Astrocyte of the spinal cord (primary cell): ENCODE measurements around the gene OR4D1.
A peak's percentile ranks its signal among the peaks of the same experiment; 100 is the strongest.

Experiments
- DNase-seq: peaks from one replicate; pipeline ENCODE4 v3.0.0; 2011; ENCODE audit warnings: low read depth, low spot score
- H3K4me3 ChIP-seq: 2 replicates; pipeline ENCODE4 v1.5.1; 2011; ENCODE audit warnings: low read depth, mild to moderate bottlenecking, low read length, moderate library complexity
- in situ Hi-C: cut with HindIII; loops from 2 replicates; pipeline ENCODE4 v1.10.0; 2017; ENCODE audit warnings: low sequenced_read_pairs
- TF ChIP-seq, protein P1 (sequence below): IDR thresholded peaks from 2 replicates; pipeline ENCODE4 v1.5.1; 2012; ENCODE audit warnings: low read depth, mild to moderate bottlenecking, low read length, inconsistent platforms

Gene OR4D1

DNA sequence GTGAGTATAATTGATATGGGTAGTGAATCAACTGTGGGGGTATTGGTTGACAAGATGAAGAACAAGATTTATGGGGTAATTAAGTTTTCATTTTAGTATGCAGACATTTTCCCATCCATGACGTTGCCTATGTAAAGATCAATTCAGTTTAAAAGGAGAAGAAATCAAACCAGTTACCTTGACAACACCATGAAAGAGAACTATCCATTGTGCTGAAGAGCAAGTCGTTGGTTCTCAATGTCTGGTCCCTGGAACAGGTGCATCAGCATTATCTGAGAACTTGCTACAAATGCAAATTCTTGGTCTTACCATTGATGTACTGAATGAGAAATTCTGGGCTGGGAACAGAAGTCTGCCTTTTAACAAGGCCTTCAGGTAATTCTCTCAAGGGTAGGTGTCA, 17.8 kb downstream of the OR4D1 start:
- TF ChIP-seq, protein P1, sequence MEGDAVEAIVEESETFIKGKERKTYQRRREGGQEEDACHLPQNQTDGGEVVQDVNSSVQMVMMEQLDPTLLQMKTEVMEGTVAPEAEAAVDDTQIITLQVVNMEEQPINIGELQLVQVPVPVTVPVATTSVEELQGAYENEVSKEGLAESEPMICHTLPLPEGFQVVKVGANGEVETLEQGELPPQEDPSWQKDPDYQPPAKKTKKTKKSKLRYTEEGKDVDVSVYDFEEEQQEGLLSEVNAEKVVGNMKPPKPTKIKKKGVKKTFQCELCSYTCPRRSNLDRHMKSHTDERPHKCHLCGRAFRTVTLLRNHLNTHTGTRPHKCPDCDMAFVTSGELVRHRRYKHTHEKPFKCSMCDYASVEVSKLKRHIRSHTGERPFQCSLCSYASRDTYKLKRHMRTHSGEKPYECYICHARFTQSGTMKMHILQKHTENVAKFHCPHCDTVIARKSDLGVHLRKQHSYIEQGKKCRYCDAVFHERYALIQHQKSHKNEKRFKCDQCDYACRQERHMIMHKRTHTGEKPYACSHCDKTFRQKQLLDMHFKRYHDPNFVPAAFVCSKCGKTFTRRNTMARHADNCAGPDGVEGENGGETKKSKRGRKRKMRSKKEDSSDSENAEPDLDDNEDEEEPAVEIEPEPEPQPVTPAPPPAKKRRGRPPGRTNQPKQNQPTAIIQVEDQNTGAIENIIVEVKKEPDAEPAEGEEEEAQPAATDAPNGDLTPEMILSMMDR: no peak
- H3K4me3 ChIP-seq: no peak overlapping the region
- no peak for DNase-seq
- in situ Hi-C loops: no loop called here

DNA sequence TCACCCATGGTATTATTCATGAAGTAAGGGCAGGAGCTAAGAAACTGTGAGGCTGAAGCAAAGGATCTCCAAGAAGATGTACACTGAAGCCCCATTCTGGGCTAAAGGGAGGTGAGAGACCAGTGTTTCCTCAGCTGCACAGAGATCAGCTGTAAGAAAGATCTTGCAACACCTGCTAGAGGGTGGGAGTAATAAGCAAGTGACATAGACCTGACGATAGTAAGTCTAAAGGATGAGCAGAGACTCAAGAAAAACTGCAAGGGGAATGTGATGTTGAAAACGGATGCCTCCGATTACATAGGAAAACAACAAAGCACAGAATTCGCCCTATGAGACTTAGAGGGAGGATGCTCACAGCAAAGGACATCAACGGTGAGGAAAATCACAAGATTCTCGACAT, 18.5 kb downstream of the OR4D1 start, which contains the start of gene OR4D2:
TSS of gene OR4D2 (plus strand) at position 301 of the 400 bp plus-strand sequence. CDS start 2,674 bp downstream, outside the sequence.
- in situ Hi-C loops: no loop called here

DNA sequence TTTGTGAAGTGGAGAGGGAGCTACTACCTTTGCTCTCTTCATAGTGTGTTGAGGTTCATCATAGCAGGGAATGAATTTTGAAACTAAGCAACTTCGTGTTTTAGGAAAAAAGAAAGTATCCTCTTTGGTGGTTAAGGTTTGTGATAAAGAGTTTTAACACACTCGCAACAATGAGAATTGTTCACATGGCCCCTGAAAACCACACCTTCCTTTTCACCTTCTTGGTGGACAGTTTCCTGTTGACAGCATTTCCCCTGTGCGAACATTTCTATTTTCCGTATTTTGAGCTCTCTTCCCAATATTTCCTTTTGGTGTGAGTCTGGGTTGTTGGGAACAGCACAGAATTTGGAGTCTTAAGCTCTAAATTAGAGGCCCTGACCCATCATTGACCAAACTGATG, 22.4 kb downstream of the OR4D1 start:
- DNase-seq: no peak
- no peak overlapping the region for H3K4me3 ChIP-seq
- TF ChIP-seq, protein P1: no peak
- in situ Hi-C loops: no loop called here

More for the DNA sequence above, 18.5 kb downstream of the OR4D1 start, which contains the start of gene OR4D2:
- TF ChIP-seq, protein P1: no peak
- DNase-seq: no peak
- no peak within 1 kb of the TSS for H3K4me3 ChIP-seq

DNA sequence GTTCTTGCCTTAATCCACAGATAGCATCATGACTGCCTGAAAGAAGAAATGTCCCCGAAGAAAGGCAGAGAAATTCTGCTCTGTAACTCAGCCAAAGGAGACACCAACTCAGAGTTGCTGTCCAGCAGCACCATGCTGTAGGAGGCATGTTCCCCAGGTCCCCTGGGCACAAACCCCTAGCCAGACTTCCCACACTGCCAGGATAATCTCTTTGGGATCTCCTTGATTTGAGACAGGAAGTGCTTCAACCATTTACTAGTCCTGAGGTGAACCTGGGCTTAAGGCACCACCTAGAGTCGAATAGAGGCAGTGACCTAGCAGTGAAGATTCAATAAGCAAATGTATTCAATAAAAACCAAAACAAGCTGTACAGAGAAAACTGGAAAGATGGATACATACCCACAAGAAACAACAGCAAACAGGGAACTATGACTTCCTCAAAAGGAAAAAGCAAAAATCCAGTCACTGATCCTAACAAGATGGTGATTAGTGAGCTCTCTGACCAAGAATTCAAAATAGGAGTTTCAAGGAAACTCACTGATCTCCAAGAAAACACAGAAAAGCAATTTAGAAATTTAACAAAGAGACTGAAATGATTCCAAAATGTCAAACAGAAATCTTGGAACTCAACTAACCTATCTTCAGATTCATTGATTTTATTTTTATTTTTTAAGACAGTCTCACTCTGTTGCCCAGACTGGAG, 24.3 kb downstream of the OR4D1 start:
- in situ Hi-C loops: no loop called here
- TF ChIP-seq, protein P1: peak; percentile 41
- H3K4me3 ChIP-seq: no peak overlapping the region
- peak; percentile 4 for DNase-seq

DNA sequence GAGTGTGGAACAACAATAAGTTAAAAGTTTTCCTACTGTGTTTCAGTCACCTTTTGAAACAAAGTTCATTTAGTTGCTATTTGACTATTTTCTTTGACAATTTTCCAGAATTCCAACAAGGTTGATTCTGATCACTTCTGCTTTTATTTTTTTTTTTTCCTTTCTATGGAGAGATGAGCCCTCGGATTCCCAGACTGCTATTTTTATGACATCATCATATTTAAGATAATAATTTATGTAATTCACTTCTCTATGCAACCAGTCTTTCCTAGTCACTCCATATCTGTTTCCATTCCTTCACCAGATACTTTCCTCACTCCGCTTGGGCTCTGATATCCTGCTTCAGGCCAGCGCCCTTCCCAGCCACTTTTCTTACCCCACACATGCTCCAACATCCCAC, 26.7 kb downstream of the OR4D1 start:
- no peak for DNase-seq
- TF ChIP-seq, protein P1: no peak
- in situ Hi-C loops: no loop called here
- no peak overlapping the region for H3K4me3 ChIP-seq

DNA sequence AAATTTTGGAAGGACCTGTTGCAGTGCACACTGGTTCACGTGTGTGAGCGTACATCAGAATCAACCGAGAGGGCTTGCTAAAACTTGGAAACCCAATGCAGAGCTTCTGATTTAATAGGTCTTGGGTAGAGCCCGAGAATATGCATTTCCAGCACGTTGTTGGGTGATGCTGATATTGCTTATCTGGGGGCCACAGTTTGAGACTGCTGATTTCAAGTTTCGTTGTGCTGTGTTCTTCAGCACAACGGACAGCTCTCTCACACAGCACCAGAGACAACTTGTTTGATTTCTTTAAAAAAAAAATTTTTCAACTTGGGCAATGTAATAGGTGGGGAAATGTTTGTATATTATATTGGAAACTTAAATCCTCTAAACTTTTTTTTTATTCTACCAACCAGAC, 28.0 kb downstream of the OR4D1 start:
- DNase-seq: peak; percentile 10
- no peak overlapping the region for H3K4me3 ChIP-seq
- TF ChIP-seq, protein P1: no peak
- in situ Hi-C loops: no loop called here
